A673 (cell line): ENCODE data around the gene STARD5. TPM values are rescaled to one million over a fixed set of nuclear protein-coding genes. Genes with fewer than 3 reads are reported as not detected.

Experiments
- BruUV-seq: library from RNA; stranded (reverse); fragments of 400-500 nt; replicated peaks from 2 replicates; lab custom pipeline; 2021; lab: Mats Ljungman, UMichigan
- CTCF ChIA-PET: fragments of 300-600 bp; sonication (Branson Sonifier 250); formaldehyde crosslinking; loops from one replicate; lab custom pipeline; 2022; ENCODE audit warnings: antibody characterized with exemption; lab: Charles Lee
- POLR2A ChIA-PET: fragments of 300-600 bp; sonication (Branson Sonifier 250); formaldehyde crosslinking; loops from one replicate; lab custom pipeline; 2022; ENCODE audit warnings: antibody characterized with exemption; ENCODE audit not compliant: low non-redundant PET; lab: Charles Lee
- DNase-seq: peaks from one replicate; pipeline ENCODE4 v3.0.0-alpha.2; 2015; ENCODE audit warnings: low spot score
- H3K27ac ChIP-seq: fragments of 200-600 bp; sonication (generic); 2 replicates; pipeline ENCODE4 v1.5.1; 2016; ENCODE audit warnings: mixed run types, low read depth, mild to moderate bottlenecking, mixed read lengths, antibody characterized with exemption, low read length; ENCODE audit not compliant: poor library complexity, severe bottlenecking
- H3K27me3 ChIP-seq: fragments of 200-600 bp; sonication (generic); replicated peaks from 2 replicates; pipeline ENCODE4 v1.6.1; 2017; ENCODE audit warnings: mixed run types, low read depth, mild to moderate bottlenecking, mixed read lengths, antibody characterized with exemption, low read length; ENCODE audit not compliant: insufficient read depth, poor library complexity
- H3K36me3 ChIP-seq: fragments of 200-600 bp; sonication (generic); 2 replicates; pipeline ENCODE4 v1.6.1; 2016; ENCODE audit warnings: mixed run types, mild to moderate bottlenecking, mixed read lengths, antibody characterized with exemption, low read length; ENCODE audit not compliant: insufficient read depth, poor library complexity, severe bottlenecking
- H3K4me1 ChIP-seq: fragments of 200-600 bp; sonication (generic); 2 replicates; pipeline ENCODE4 v1.6.1; 2017; ENCODE audit warnings: mixed run types, mild to moderate bottlenecking, mixed read lengths, antibody characterized with exemption, low read length; ENCODE audit not compliant: insufficient read depth, poor library complexity, severe bottlenecking
- H3K4me3 ChIP-seq: fragments of 200-600 bp; sonication (generic); 2 replicates; pipeline ENCODE4 v1.5.1; 2016; ENCODE audit warnings: low read depth, mixed run types, mild to moderate bottlenecking, mixed read lengths, low read length; ENCODE audit not compliant: poor library complexity, severe bottlenecking
- H3K9me3 ChIP-seq: fragments of 200-600 bp; sonication (generic); 2 replicates; pipeline ENCODE4 v1.6.1; 2016; ENCODE audit warnings: mixed run types, low read depth, mild to moderate bottlenecking, mixed read lengths, antibody characterized with exemption, low read length; ENCODE audit not compliant: poor library complexity, severe bottlenecking
- CTCF ChIP-seq: fragments of 300-800, 200-600 bp; sonication (generic); conservative IDR thresholded peaks from 2 replicates; pipeline ENCODE4 v1.5.1; 2017; ENCODE audit warnings: low read depth, mild to moderate bottlenecking, antibody characterized with exemption, low read length, moderate library complexity, mixed read lengths
- EZH2 ChIP-seq: fragments of 200-600 bp; sonication (generic); IDR thresholded peaks from 2 replicates; pipeline ENCODE4 v1.6.1; 2017; ENCODE audit warnings: borderline replicate concordance, low read depth, mild to moderate bottlenecking, mixed read lengths, antibody characterized with exemption, low read length; ENCODE audit not compliant: poor library complexity, severe bottlenecking
- intact Hi-C: fragments of 100-400 bp; cut with micrococcal nuclease; formaldehyde crosslinking; loops from one replicate; pipeline ENCODE4 v1.10.0; 2022; ENCODE audit not compliant: unreplicated experiment
- total RNA-seq: library from RNA; stranded (reverse); gene quantifications from 2 replicates; pipeline ENCODE4 v1.2.3, GENCODE V29; 2021

STARD5 gene
- total RNA-seq, 1 experiment from 2014 or later: 0.54 TPM

- CTCF ChIA-PET: no interaction called here
- no peak overlapping the region for H3K4me3 ChIP-seq
- peaks cover 5% of the 10 kb centered on the region for H3K27me3 ChIP-seq
- intact Hi-C loops: no loop called here
- POLR2A ChIA-PET: no interaction called here
- no peaks in the 10 kb centered on the region for H3K9me3 ChIP-seq
- no peak for DNase-seq
- TF ChIP-seq EZH2 (no peak), CTCF (no peak)
- H3K36me3 ChIP-seq: no peaks in the 10 kb centered on the region
- H3K4me1 ChIP-seq: no peaks in the 10 kb centered on the region
- no peak overlapping the region for H3K27ac ChIP-seq
- no TSS peak for BruUV-seq
Observed at GRCh38 chr15:81264072-81264857, 59.7 kb downstream of the STARD5 start.

GRCh38 chr15:81263477-81263876, 60.5 kb downstream of the STARD5 start:
- Histone ChIP-seq H3K4me3 (no peak overlapping the region), H3K27ac (no peak overlapping the region), H3K27me3 (peaks cover 5% of the 10 kb centered on the region), H3K4me1 (no peaks in the 10 kb centered on the region), H3K36me3 (no peaks in the 10 kb centered on the region), H3K9me3 (no peaks in the 10 kb centered on the region)
- CTCF ChIA-PET: no interaction called here
- BruUV-seq: no TSS peak
- POLR2A ChIA-PET: interaction anchor here (0.7 kb wide), 1 partner anchor 17 kb away, joined by 4 read pairs; no protein-coding TSS in a partner anchor
- intact Hi-C loops: no loop called here
- no peak for DNase-seq
- TF ChIP-seq CTCF: no peak
- no peak for TF ChIP-seq EZH2

GRCh38 chr15:81261172-81261811, 62.6 kb downstream of the STARD5 start:
- Histone ChIP-seq H3K4me1 (no peaks in the 10 kb centered on the region), H3K4me3 (no peak overlapping the region), H3K9me3 (no peaks in the 10 kb centered on the region), H3K27ac (no peak overlapping the region), H3K36me3 (no peaks in the 10 kb centered on the region), H3K27me3 (peaks cover 5% of the 10 kb centered on the region)
- BruUV-seq: no TSS peak
- POLR2A ChIA-PET: interaction anchor here (0.6 to 0.7 kb wide), 2 partner anchors 59 to 153 kb away, joined by 3 read pairs; no protein-coding TSS in a partner anchor
- no peak for TF ChIP-seq CTCF
- no peak for TF ChIP-seq EZH2
- intact Hi-C loops: no loop called here
- no peak for DNase-seq
- CTCF ChIA-PET: no interaction called here
